ENCODE data around the gene F7.

DNA sequence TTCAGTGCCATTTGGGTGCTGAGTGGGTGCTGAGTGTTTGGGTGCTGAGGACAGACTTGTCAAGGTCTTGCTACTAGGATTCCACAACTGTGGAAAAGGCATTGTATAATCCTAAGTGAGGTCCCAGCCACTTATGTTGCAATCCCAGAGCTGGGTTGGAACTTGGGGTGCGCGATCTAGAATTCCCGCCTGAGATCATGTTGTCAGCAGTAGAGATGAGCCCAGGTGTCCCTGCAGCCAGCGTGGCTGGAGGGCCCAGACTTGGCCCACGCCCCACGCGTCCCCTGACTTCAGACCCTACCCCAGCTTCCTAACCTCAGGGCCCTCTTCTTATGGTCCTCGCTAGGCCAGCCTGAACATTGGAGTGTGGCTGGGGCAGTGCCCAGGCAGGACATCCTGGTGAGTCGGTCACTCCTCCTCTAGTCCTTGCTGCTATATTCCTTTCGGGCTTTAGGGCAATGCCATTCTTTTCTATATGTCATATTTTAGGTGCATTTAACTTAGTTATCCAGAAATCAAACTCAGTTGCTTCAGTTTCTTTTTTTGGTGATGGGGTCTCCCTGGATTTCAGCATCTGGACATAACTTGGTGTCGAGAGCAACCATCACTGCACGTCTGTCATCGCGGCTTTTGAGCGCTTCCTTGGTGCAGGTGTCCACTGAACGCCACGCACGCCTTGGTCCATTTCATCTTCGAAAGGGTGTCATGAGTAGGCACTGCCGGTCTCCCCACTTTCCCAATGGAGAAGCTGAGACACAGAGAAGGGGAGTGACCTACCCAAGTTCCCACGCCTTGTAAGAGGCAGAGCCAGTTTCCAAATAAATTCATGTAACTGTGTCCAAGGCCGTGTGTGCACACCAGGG is 46.4 kb upstream of the F7 start:
- no peak for TF ChIP-seq POLR2A (IDR thresholded peaks at IDR 0.05)
- TF ChIP-seq, protein P1, sequence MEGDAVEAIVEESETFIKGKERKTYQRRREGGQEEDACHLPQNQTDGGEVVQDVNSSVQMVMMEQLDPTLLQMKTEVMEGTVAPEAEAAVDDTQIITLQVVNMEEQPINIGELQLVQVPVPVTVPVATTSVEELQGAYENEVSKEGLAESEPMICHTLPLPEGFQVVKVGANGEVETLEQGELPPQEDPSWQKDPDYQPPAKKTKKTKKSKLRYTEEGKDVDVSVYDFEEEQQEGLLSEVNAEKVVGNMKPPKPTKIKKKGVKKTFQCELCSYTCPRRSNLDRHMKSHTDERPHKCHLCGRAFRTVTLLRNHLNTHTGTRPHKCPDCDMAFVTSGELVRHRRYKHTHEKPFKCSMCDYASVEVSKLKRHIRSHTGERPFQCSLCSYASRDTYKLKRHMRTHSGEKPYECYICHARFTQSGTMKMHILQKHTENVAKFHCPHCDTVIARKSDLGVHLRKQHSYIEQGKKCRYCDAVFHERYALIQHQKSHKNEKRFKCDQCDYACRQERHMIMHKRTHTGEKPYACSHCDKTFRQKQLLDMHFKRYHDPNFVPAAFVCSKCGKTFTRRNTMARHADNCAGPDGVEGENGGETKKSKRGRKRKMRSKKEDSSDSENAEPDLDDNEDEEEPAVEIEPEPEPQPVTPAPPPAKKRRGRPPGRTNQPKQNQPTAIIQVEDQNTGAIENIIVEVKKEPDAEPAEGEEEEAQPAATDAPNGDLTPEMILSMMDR (IDR thresholded peaks at IDR 0.05) = no peak

Measured in thyroid gland (tissue), 4 donors.